ENCODE data around the gene SHCBP1L.

The SHCBP1L gene

GRCh38 chr1:182952677-182953444, at the start of gene SHCBP1L:
Gene SHCBP1L (minus strand): TSS chr1:182953166. CDS start chr1:182953133, 33 bp downstream.
- no peak for DNase-seq (ENCODE audit: low read depth in 2 of 3, low spot score in 1 of 3)

GRCh38 chr1:183002267-183002666, 49.3 kb upstream of the SHCBP1L start:
- no peak for DNase-seq (ENCODE audit: low read depth in 2 of 3, low spot score in 1 of 3)

- DNase-seq (ENCODE audit: low read depth in 2 of 3, low spot score in 1 of 3) = no peak
Measured at GRCh38 chr1:183000167-183000962, 47.4 kb upstream of the SHCBP1L start.

- no peak for DNase-seq (ENCODE audit: low read depth in 2 of 3, low spot score in 1 of 3)
Measured at GRCh38 chr1:182998482-182998881, 45.5 kb upstream of the SHCBP1L start.

- DNase-seq (ENCODE audit: low read depth in 2 of 3, low spot score in 1 of 3) = no peak
Measured at GRCh38 chr1:182996816-182997215, 43.9 kb upstream of the SHCBP1L start.

- no peak for DNase-seq (ENCODE audit: low read depth in 2 of 3, low spot score in 1 of 3)
Measured at GRCh38 chr1:182995894-182996293, 42.9 kb upstream of the SHCBP1L start.

GRCh38 chr1:182993746-182994145, 40.8 kb upstream of the SHCBP1L start:
- DNase-seq (ENCODE audit: low read depth in 2 of 3, low spot score in 1 of 3) = no peak

GRCh38 chr1:182990413-182991144, 37.6 kb upstream of the SHCBP1L start:
- DNase-seq (ENCODE audit: low read depth in 2 of 3, low spot score in 1 of 3) = no peak

GRCh38 chr1:182985876-182986275, 32.9 kb upstream of the SHCBP1L start:
- no peak for DNase-seq (ENCODE audit: low read depth in 2 of 3, low spot score in 1 of 3)

GRCh38 chr1:182984621-182985020, 31.7 kb upstream of the SHCBP1L start:
- DNase-seq (ENCODE audit: low read depth in 2 of 3, low spot score in 1 of 3) = no peak

- no peak for DNase-seq (ENCODE audit: low read depth in 2 of 3, low spot score in 1 of 3)
Measured at GRCh38 chr1:182984138-182984537, 31.2 kb upstream of the SHCBP1L start.

- DNase-seq (ENCODE audit: low read depth in 2 of 3, low spot score in 1 of 3) = no peak
Measured at GRCh38 chr1:182978151-182978853, 25.3 kb upstream of the SHCBP1L start.

GRCh38 chr1:182977480-182977879, 24.5 kb upstream of the SHCBP1L start:
- DNase-seq (ENCODE audit: low read depth in 2 of 3, low spot score in 1 of 3) = no peak

- DNase-seq (ENCODE audit: low read depth in 2 of 3, low spot score in 1 of 3) = no peak
Measured at GRCh38 chr1:182974506-182975191, 21.7 kb upstream of the SHCBP1L start.

- DNase-seq (ENCODE audit: low read depth in 2 of 3, low spot score in 1 of 3) = no peak
Measured at GRCh38 chr1:182972829-182973228, 19.9 kb upstream of the SHCBP1L start.

- DNase-seq (ENCODE audit: low read depth in 2 of 3, low spot score in 1 of 3) = no peak
Measured at GRCh38 chr1:182972231-182972630, 19.3 kb upstream of the SHCBP1L start.

GRCh38 chr1:182971219-182971618, 18.3 kb upstream of the SHCBP1L start:
- no peak for DNase-seq (ENCODE audit: low read depth in 2 of 3, low spot score in 1 of 3)

GRCh38 chr1:182968836-182969734, 16.1 kb upstream of the SHCBP1L start:
- DNase-seq (ENCODE audit: low read depth in 2 of 3, low spot score in 1 of 3) = no peak

GRCh38 chr1:182968151-182968741, 15.3 kb upstream of the SHCBP1L start:
- DNase-seq (ENCODE audit: low read depth in 2 of 3, low spot score in 1 of 3) = no peak
